HepG2 (cell line): Measurements from ENCODE around the gene KCNH1.

Source experiments
- CTCF ChIP-seq: sonication (generic); formaldehyde crosslinking; IDR thresholded peaks from 2 replicates; pipeline ENCODE4 v1.5.0; 2020; ENCODE audit warnings: mild to moderate bottlenecking, missing genetic modification reagents, moderate library complexity
- EZH2 ChIP-seq: conservative IDR thresholded peaks from 2 replicates; pipeline ENCODE4 v1.6.1; 2012; ENCODE audit warnings: mild to moderate bottlenecking, low read depth, low read length, moderate library complexity
- GMEB1 ChIP-seq: sonication (generic); formaldehyde crosslinking; IDR thresholded peaks from 2 replicates; pipeline ENCODE4 v1.5.1; 2020; ENCODE audit warnings: missing genetic modification reagents, mild to moderate bottlenecking, borderline replicate concordance
- MTF1 ChIP-seq: sonication (generic); formaldehyde crosslinking; IDR thresholded peaks from 2 replicates; pipeline ENCODE4 v1.5.0; 2020; ENCODE audit warnings: missing genetic modification reagents
- SMARCE1 ChIP-seq: fragments of 450-650 bp; IDR thresholded peaks from 2 replicates; pipeline ENCODE4 v1.6.1; 2017; ENCODE audit warnings: borderline replicate concordance
- SRSF9 ChIP-seq: fragments of 200-400 bp; formaldehyde crosslinking; IDR thresholded peaks from 2 replicates; pipeline ENCODE4 v1.6.1; 2018; ENCODE audit warnings: borderline replicate concordance, mild to moderate bottlenecking, low read depth, low read length; ENCODE audit not compliant: insufficient read depth, poor library complexity, severe bottlenecking
- ZFP37 ChIP-seq: sonication (generic); formaldehyde crosslinking; IDR thresholded peaks from 2 replicates; pipeline ENCODE4 v1.4.0; 2020; ENCODE audit warnings: missing genetic modification reagents, borderline replicate concordance
- ZNF160 ChIP-seq: sonication (generic); formaldehyde crosslinking; IDR thresholded peaks from 2 replicates; pipeline ENCODE4 v1.8.0; 2022; ENCODE audit warnings: mild to moderate bottlenecking, inconsistent platforms, missing genetic modification reagents
- ZNF350 ChIP-seq: sonication (generic); formaldehyde crosslinking; IDR thresholded peaks from 2 replicates; pipeline ENCODE4 v1.4.0; 2020; ENCODE audit warnings: mild to moderate bottlenecking, low read depth, missing genetic modification reagents, borderline replicate concordance

DNA sequence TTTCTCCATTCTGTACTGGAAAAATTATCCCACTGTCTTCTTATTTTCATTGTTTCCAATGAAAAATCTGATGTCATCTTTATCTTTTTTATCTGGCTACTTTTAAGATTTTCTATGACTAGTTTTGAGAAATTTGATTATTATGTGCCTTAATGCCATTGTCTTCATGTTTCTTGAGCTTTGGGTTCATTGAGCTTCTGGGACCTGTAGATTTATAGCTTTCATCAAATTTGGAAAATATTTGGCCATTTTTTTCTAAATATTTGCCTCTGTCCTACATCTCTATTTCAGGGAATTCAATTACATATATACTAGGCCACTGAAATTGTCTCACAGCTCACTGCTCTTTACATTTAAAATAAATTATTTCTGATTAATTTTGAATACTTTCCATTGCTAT lies 38.7 kb upstream of the KCNH1 start:
- TF ChIP-seq EZH2 (no peak), CTCF (CRISPR knock-in tag) (no peak), SRSF9 (no peak), GMEB1 (no peak), MTF1 (CRISPR knock-in tag) (no peak), ZNF160 (CRISPR knock-in tag) (no peak), ZFP37 (no peak), SMARCE1 (no peak), ZNF350 (CRISPR knock-in tag) (no peak)
